C4-2B (cell line): Measurements from ENCODE around the gene MAP7D2.

Experiments used
- ZFX ChIP-seq: fragments of 450-650 bp; IDR thresholded peaks from 2 replicates; pipeline ENCODE4 v1.6.1; 2017
- TF ChIP-seq, protein P1 (sequence below): fragments of 450-650 bp; conservative IDR thresholded peaks from 2 replicates; pipeline ENCODE4 v1.5.1; 2017; ENCODE audit warnings: mild to moderate bottlenecking

DNA sequence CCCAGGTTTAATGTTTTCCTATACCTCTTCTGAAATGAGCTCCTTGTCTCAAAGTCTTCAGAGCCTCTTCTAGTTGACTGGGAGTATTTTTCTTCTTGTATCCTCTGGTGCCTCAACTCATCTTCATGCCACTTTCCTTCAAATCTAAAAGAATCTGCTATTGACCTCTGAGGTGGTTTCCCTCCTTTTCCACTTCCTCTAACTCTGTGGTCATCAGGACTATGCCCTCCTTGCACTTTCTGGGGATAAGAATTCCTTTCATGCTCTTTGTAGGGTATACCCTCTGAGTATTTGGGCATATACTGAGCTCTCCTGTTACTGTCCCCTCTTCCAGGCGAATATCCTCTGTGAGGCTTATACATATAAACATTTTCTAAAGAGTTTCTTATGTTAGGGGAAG is 150.7 kb downstream of the MAP7D2 start:
- TF ChIP-seq, protein P1, sequence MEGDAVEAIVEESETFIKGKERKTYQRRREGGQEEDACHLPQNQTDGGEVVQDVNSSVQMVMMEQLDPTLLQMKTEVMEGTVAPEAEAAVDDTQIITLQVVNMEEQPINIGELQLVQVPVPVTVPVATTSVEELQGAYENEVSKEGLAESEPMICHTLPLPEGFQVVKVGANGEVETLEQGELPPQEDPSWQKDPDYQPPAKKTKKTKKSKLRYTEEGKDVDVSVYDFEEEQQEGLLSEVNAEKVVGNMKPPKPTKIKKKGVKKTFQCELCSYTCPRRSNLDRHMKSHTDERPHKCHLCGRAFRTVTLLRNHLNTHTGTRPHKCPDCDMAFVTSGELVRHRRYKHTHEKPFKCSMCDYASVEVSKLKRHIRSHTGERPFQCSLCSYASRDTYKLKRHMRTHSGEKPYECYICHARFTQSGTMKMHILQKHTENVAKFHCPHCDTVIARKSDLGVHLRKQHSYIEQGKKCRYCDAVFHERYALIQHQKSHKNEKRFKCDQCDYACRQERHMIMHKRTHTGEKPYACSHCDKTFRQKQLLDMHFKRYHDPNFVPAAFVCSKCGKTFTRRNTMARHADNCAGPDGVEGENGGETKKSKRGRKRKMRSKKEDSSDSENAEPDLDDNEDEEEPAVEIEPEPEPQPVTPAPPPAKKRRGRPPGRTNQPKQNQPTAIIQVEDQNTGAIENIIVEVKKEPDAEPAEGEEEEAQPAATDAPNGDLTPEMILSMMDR, result no peak
- TF ChIP-seq ZFX, result no peak
